SK-N-SH treated with all-trans-retinoic acid at 6 μM for 48 hours (cell line): ENCODE results near the gene HCN2.

ENCODE experiments used
- ATAC-seq: fragments of 200-7000 bp; cut with Tn5 transposase; 3 replicates; pipeline ENCODE4 v1.9.1; 2020; ENCODE audit warnings: mild to moderate bottlenecking, moderate library complexity
- ARNTL ChIP-seq: fragments of 450-650 bp; formaldehyde crosslinking; IDR thresholded peaks from 2 replicates; pipeline ENCODE4 v1.5.0; 2020; ENCODE audit warnings: low read depth, mild to moderate bottlenecking, moderate library complexity, borderline replicate concordance
- BACH2 ChIP-seq: fragments of 250-450 bp; sonication (Bioruptor Pico); IDR thresholded peaks from 2 replicates; pipeline ENCODE4 v1.9.0; 2021; ENCODE audit warnings: mild to moderate bottlenecking, borderline replicate concordance
- CSDC2 ChIP-seq: fragments of 250-450 bp; sonication (Bioruptor Pico); IDR thresholded peaks from 2 replicates; pipeline ENCODE4 v1.5.0; 2020; ENCODE audit warnings: mild to moderate bottlenecking, moderate library complexity
- ESRRG ChIP-seq: fragments of 250-450 bp; sonication (Bioruptor Pico); IDR thresholded peaks from 2 replicates; pipeline ENCODE4 v1.6.1; 2021; ENCODE audit warnings: mild to moderate bottlenecking
- OSR1 ChIP-seq: fragments of 250-450 bp; sonication (Bioruptor Pico); IDR thresholded peaks from 2 replicates; pipeline ENCODE4 v1.8.0; 2022; ENCODE audit warnings: moderate library complexity, mild to moderate bottlenecking, inconsistent platforms
- PPARA ChIP-seq: fragments of 250-450 bp; sonication (Bioruptor Pico); IDR thresholded peaks from 2 replicates; pipeline ENCODE4 v1.5.0; 2020; ENCODE audit warnings: mild to moderate bottlenecking, borderline replicate concordance
- RARB ChIP-seq: fragments of 250-450 bp; sonication (Bioruptor Pico); IDR thresholded peaks from 2 replicates; pipeline ENCODE4 v1.8.0; 2021; ENCODE audit warnings: mild to moderate bottlenecking, moderate library complexity
- SNAI2 ChIP-seq: fragments of 250-450 bp; sonication (Bioruptor Pico); IDR thresholded peaks from 2 replicates; pipeline ENCODE4 v1.5.0; 2020; ENCODE audit warnings: mild to moderate bottlenecking, moderate library complexity
- TCF4 ChIP-seq: fragments of 250-450 bp; sonication (Bioruptor Pico); IDR thresholded peaks from 2 replicates; pipeline ENCODE4 v1.8.0; 2021; ENCODE audit warnings: mild to moderate bottlenecking, moderate library complexity, borderline replicate concordance
- TOX ChIP-seq: fragments of 250-450 bp; sonication (Bioruptor Pico); IDR thresholded peaks from 2 replicates; pipeline ENCODE4 v1.8.0; 2021; ENCODE audit warnings: mild to moderate bottlenecking, moderate library complexity, borderline replicate concordance
- ZC3H10 ChIP-seq: fragments of 250-450 bp; sonication (Bioruptor Pico); IDR thresholded peaks from 2 replicates; pipeline ENCODE4 v1.5.1; 2021; ENCODE audit warnings: mild to moderate bottlenecking, moderate library complexity
- ZFP3 ChIP-seq: fragments of 250-450 bp; sonication (Bioruptor Pico); IDR thresholded peaks from 2 replicates; pipeline ENCODE4 v1.5.0; 2020; ENCODE audit warnings: mild to moderate bottlenecking, moderate library complexity
- ZFP30 ChIP-seq: fragments of 450-650 bp; formaldehyde crosslinking; IDR thresholded peaks from 2 replicates; pipeline ENCODE4 v1.5.0; 2022; ENCODE audit warnings: mild to moderate bottlenecking, moderate library complexity
- ZNF565 ChIP-seq: fragments of 450-650 bp; formaldehyde crosslinking; conservative IDR thresholded peaks from 2 replicates; pipeline ENCODE4 v1.5.0; 2020; ENCODE audit warnings: low read depth, mild to moderate bottlenecking, moderate library complexity
- ZNF70 ChIP-seq: fragments of 450-650 bp; formaldehyde crosslinking; IDR thresholded peaks from 2 replicates; pipeline ENCODE4 v1.5.0; 2020; ENCODE audit warnings: mild to moderate bottlenecking, moderate library complexity
- ZNF8 ChIP-seq: fragments of 450-650 bp; formaldehyde crosslinking; IDR thresholded peaks from 2 replicates; pipeline ENCODE4 v1.5.0; 2020; ENCODE audit warnings: mild to moderate bottlenecking, moderate library complexity
- TF ChIP-seq, protein P1 (sequence below): fragments of 250-450 bp; sonication (Bioruptor Pico); IDR thresholded peaks from 2 replicates; pipeline ENCODE4 v1.8.0; 2020; ENCODE audit warnings: mild to moderate bottlenecking, moderate library complexity, borderline replicate concordance
- TF ChIP-seq, protein P2 (sequence below): fragments of 250-450 bp; sonication (Bioruptor Pico); IDR thresholded peaks from 2 replicates; pipeline ENCODE4 v1.8.0; 2021; ENCODE audit warnings: low read depth, mild to moderate bottlenecking, moderate library complexity, borderline replicate concordance
- TF ChIP-seq, protein P3 (sequence below): fragments of 250-450 bp; sonication (Bioruptor Pico); IDR thresholded peaks from 2 replicates; pipeline ENCODE4 v1.5.1; 2021; ENCODE audit warnings: mild to moderate bottlenecking, moderate library complexity
- TF ChIP-seq, protein P4 (sequence below): fragments of 250-450 bp; sonication (Bioruptor Pico); IDR thresholded peaks from 2 replicates; pipeline ENCODE4 v1.5.1; 2020; ENCODE audit warnings: low read depth, mild to moderate bottlenecking, moderate library complexity
- TF ChIP-seq, protein P5 (sequence below): fragments of 250-450 bp; sonication (Bioruptor Pico); IDR thresholded peaks from 2 replicates; pipeline ENCODE4 v1.5.0; 2020; ENCODE audit warnings: mild to moderate bottlenecking, moderate library complexity

The HCN2 gene

DNA sequence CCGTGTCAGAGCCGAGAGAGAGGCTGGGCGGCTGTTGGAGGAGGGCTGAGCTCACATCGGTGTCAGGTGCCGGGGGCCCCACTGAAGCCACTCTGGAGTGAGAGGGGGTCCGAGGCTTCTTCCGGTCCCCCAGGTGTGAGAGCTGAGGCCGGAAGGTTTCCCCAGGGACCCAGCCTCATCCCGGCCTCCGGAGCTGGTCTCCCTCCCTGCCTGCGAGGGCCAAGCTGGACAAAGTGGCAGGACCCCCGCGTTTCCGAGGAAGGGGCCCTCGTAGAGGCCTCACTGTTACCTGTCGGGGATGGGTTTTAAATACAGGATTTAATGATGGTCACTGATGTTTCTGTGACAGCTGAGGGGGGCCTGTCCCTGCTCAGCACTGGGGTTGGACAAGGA, 6.6 kb downstream of the HCN2 start:
- TF ChIP-seq ZNF70 (CRISPR knock-in tag) (no peak), OSR1 (CRISPR knock-in tag) (no peak), SNAI2 (no peak), CSDC2 (CRISPR knock-in tag) (no peak), TOX (CRISPR knock-in tag) (no peak), BACH2 (CRISPR knock-in tag) (no peak), TCF4 (CRISPR knock-in tag) (no peak), ZFP30 (CRISPR knock-in tag) (no peak), ESRRG (CRISPR knock-in tag) (no peak), ZC3H10 (CRISPR knock-in tag) (no peak), RARB (CRISPR knock-in tag) (no peak), PPARA (CRISPR knock-in tag) (no peak), ZNF565 (CRISPR knock-in tag) (no peak), ARNTL (no peak), ZNF8 (no peak)
- TF ChIP-seq, protein P1, sequence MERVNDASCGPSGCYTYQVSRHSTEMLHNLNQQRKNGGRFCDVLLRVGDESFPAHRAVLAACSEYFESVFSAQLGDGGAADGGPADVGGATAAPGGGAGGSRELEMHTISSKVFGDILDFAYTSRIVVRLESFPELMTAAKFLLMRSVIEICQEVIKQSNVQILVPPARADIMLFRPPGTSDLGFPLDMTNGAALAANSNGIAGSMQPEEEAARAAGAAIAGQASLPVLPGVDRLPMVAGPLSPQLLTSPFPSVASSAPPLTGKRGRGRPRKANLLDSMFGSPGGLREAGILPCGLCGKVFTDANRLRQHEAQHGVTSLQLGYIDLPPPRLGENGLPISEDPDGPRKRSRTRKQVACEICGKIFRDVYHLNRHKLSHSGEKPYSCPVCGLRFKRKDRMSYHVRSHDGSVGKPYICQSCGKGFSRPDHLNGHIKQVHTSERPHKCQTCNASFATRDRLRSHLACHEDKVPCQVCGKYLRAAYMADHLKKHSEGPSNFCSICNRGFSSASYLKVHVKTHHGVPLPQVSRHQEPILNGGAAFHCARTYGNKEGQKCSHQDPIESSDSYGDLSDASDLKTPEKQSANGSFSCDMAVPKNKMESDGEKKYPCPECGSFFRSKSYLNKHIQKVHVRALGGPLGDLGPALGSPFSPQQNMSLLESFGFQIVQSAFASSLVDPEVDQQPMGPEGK = no peak
- TF ChIP-seq, protein P2, sequence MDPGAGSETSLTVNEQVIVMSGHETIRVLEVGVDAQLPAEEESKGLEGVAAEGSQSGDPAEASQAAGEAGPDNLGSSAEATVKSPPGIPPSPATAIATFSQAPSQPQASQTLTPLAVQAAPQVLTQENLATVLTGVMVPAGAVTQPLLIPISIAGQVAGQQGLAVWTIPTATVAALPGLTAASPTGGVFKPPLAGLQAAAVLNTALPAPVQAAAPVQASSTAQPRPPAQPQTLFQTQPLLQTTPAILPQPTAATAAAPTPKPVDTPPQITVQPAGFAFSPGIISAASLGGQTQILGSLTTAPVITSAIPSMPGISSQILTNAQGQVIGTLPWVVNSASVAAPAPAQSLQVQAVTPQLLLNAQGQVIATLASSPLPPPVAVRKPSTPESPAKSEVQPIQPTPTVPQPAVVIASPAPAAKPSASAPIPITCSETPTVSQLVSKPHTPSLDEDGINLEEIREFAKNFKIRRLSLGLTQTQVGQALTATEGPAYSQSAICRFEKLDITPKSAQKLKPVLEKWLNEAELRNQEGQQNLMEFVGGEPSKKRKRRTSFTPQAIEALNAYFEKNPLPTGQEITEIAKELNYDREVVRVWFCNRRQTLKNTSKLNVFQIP (CRISPR knock-in tag) = no peak
- ATAC-seq = no peak

DNA sequence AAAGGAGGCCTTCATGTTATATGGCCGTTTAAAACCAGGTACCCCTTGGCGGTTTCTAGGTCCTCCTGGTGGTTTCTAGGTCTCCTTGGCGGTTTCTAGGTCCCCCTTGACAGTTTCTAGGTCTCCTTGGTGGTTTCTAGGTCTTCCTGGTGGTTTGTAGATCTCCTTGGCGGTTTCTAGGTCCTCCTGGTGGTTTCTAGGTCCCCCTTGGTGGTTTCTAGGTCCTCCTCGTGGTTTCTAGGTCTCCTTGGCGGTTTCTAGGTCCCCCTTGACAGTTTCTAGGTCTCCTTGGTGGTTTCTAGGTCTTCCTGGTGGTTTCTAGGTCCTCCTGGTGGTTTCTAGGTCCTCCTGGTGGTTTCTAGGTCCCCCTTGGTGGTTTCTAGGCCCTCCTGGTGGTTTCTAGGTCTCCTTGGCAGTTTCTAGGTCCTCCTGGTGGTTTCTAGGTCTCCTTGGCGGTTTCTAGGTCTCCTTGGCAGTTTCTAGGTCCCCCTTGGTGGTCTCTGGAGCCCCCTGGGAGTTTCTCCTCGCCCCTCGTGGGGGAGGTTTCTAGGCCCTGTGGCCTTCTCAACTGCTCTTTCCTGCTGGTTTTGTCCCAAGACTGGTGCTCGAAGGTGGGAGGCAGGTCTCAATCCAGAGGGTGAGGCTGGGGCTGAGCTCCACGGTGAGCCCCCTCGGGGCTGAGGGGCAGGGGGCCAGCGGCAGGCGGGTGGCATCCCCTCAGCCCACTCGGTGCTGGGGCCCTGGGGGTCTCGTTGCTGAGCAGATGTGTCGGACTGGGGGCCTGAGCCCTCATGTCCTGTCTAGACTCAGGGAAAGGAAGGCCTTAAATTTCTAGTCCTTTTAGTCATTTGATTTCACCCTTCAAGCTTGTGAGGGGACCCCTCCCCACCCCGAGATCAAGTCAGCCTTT, 8.0 kb downstream of the HCN2 start:
- TF ChIP-seq SNAI2 (no peak), ZFP3 (CRISPR knock-in tag) (no peak), RARB (CRISPR knock-in tag) (no peak), ZFP30 (CRISPR knock-in tag) (no peak), TOX (CRISPR knock-in tag) (no peak), BACH2 (CRISPR knock-in tag) (no peak), ESRRG (CRISPR knock-in tag) (no peak), ZNF565 (CRISPR knock-in tag) (no peak), PPARA (CRISPR knock-in tag) (no peak), ZC3H10 (CRISPR knock-in tag) (no peak)
- TF ChIP-seq, protein P3, sequence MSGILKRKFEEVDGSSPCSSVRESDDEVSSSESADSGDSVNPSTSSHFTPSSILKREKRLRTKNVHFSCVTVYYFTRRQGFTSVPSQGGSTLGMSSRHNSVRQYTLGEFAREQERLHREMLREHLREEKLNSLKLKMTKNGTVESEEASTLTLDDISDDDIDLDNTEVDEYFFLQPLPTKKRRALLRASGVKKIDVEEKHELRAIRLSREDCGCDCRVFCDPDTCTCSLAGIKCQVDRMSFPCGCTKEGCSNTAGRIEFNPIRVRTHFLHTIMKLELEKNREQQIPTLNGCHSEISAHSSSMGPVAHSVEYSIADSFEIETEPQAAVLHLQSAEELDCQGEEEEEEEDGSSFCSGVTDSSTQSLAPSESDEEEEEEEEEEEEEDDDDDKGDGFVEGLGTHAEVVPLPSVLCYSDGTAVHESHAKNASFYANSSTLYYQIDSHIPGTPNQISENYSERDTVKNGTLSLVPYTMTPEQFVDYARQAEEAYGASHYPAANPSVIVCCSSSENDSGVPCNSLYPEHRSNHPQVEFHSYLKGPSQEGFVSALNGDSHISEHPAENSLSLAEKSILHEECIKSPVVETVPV (CRISPR knock-in tag) = no peak
- TF ChIP-seq, protein P1 = no peak
- TF ChIP-seq, protein P4, sequence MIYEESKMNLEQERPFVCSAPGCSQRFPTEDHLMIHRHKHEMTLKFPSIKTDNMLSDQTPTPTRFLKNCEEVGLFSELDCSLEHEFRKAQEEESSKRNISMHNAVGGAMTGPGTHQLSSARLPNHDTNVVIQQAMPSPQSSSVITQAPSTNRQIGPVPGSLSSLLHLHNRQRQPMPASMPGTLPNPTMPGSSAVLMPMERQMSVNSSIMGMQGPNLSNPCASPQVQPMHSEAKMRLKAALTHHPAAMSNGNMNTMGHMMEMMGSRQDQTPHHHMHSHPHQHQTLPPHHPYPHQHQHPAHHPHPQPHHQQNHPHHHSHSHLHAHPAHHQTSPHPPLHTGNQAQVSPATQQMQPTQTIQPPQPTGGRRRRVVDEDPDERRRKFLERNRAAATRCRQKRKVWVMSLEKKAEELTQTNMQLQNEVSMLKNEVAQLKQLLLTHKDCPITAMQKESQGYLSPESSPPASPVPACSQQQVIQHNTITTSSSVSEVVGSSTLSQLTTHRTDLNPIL (CRISPR knock-in tag) = no peak
- TF ChIP-seq, all 23 proteins: peak for 0
- ATAC-seq = no peak

DNA sequence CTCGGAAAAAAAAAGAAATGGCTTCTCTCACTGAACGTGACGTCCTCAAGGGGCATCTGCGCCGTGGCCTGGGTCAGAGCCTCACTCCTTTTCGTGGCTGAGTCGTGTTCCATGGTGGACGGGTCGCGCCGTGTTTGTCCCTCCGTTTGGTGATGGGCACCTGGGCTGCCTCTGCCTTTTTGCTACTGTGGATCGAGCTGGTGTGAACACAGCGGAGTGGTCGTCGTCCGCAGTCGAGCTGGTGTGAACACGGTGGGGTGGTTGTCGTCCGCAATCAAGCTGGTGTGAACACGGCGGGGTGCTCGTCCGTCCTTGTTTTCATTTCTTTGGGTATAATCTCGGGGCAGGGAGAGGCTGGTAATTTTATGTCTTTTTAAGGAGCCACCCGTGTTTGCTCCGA, 11.6 kb downstream of the HCN2 start:
- no peak for ATAC-seq
- TF ChIP-seq TCF4 (CRISPR knock-in tag) (no peak), ZNF8 (no peak), ARNTL (no peak), ZFP3 (CRISPR knock-in tag) (no peak)
- TF ChIP-seq, protein P2 (CRISPR knock-in tag) = no peak
- TF ChIP-seq, protein P5, sequence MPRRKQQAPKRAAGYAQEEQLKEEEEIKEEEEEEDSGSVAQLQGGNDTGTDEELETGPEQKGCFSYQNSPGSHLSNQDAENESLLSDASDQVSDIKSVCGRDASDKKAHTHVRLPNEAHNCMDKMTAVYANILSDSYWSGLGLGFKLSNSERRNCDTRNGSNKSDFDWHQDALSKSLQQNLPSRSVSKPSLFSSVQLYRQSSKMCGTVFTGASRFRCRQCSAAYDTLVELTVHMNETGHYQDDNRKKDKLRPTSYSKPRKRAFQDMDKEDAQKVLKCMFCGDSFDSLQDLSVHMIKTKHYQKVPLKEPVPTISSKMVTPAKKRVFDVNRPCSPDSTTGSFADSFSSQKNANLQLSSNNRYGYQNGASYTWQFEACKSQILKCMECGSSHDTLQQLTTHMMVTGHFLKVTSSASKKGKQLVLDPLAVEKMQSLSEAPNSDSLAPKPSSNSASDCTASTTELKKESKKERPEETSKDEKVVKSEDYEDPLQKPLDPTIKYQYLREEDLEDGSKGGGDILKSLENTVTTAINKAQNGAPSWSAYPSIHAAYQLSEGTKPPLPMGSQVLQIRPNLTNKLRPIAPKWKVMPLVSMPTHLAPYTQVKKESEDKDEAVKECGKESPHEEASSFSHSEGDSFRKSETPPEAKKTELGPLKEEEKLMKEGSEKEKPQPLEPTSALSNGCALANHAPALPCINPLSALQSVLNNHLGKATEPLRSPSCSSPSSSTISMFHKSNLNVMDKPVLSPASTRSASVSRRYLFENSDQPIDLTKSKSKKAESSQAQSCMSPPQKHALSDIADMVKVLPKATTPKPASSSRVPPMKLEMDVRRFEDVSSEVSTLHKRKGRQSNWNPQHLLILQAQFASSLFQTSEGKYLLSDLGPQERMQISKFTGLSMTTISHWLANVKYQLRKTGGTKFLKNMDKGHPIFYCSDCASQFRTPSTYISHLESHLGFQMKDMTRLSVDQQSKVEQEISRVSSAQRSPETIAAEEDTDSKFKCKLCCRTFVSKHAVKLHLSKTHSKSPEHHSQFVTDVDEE (CRISPR knock-in tag) = no peak
- TF ChIP-seq, protein P1 = no peak
